Omental fat pad (tissue), 4 donors: ENCODE data around the gene TEAD1. TPM values are rescaled to one million over a fixed set of nuclear protein-coding genes. Genes with fewer than 3 reads are reported as not detected.

ENCODE experiments used
- ATAC-seq: fragments of 150-250 bp; one replicate; pipeline ENCODE4 v1.9.1; 2016; ENCODE audit warnings: mild to moderate bottlenecking, moderate library complexity; ENCODE audit not compliant: low FRiP score
- DNase-seq: peaks from one replicate; pipeline ENCODE4 v3.0.0-alpha.2; 2019; ENCODE audit warnings: low spot score
- CTCF ChIP-seq, 3 donors: fragments of 450-650 bp; IDR thresholded peaks; one replicate each; pipeline ENCODE4 v1.5.1; 2016 to 2017; ENCODE audit warnings: antibody characterized with exemption in 3 of 3, mild to moderate bottlenecking in 3 of 3, moderate library complexity in 2 of 3
- total RNA-seq, 4 donors: library from RNA; depleted of rRNA; stranded (reverse); fragments of >200 nt; gene quantifications; one replicate each; pipeline ENCODE4 v1.1.0, GENCODE V29; 2016

TEAD1 gene
- total RNA-seq, 4 donors from 2014 or later, result 81.7 to 123 (median 103) TPM

- TF ChIP-seq CTCF (IDR thresholded peaks at IDR 0.05), result no peak
- DNase-seq (no peak), ATAC-seq (no peak)
These were observed 208.4 kb downstream of the TEAD1 start for GRCh38 chr11:12882670-12883069.

- DNase-seq (no peak), ATAC-seq (no peak)
- TF ChIP-seq CTCF (IDR thresholded peaks at IDR 0.05), result no peak
These were observed 210.6 kb downstream of the TEAD1 start for GRCh38 chr11:12884751-12885318.

GRCh38 chr11:12885717-12886239, 211.6 kb downstream of the TEAD1 start:
- no peak for TF ChIP-seq CTCF (IDR thresholded peaks at IDR 0.05)
- DNase-seq (no peak), ATAC-seq (no peak)

- ATAC-seq (no peak), DNase-seq (no peak)
- TF ChIP-seq CTCF (IDR thresholded peaks at IDR 0.05), result no peak
These were observed 212.3 kb downstream of the TEAD1 start for GRCh38 chr11:12886508-12886907.

GRCh38 chr11:12888525-12889158, 214.4 kb downstream of the TEAD1 start:
- ATAC-seq, result peak; percentile 86
- DNase-seq, result peak; percentile 97
- TF ChIP-seq CTCF (IDR thresholded peaks at IDR 0.05), result peak in 1 of 3 donors; percentile 66

GRCh38 chr11:12889243-12889642, 215.0 kb downstream of the TEAD1 start:
- DNase-seq, result no peak
- peak; percentile 81 for ATAC-seq
- TF ChIP-seq CTCF (IDR thresholded peaks at IDR 0.05), result no peak

GRCh38 chr11:12890476-12890875, 216.3 kb downstream of the TEAD1 start:
- no peak for DNase-seq
- ATAC-seq, result no peak
- no peak for TF ChIP-seq CTCF (IDR thresholded peaks at IDR 0.05)
